Measurements from ENCODE around the gene GAB2.

- TF ChIP-seq POLR2A (IDR thresholded peaks at IDR 0.05; ENCODE audit: low read length) (no peak), GATA1 (IDR thresholded peaks at IDR 0.05; ENCODE audit: low read depth, low read length) (no peak)
Measured at GRCh38 chr11:78344094-78344493, 73.5 kb downstream of the GAB2 start.

Measured in erythroblast (primary cell).